ENCODE measurements around the gene DES. TPM values are rescaled to one million over a fixed set of nuclear protein-coding genes. Genes with fewer than 3 reads are reported as not detected.

The DES gene
- total RNA-seq, 1 donor from 2014 or later, result 19.8 TPM

GRCh38 chr2:219421323-219421722, 3.1 kb downstream of the DES start:
- Mint-ChIP-seq H3K4me1 (ENCODE audit: low read depth) (peaks cover 23% of the 10 kb centered on the region), H3K27ac (ENCODE audit: unreplicated experiment) (no peak overlapping the region), H3K4me3 (ENCODE audit: unreplicated experiment) (no peak overlapping the region), H3K27me3 (ENCODE audit: low read depth) (no peaks in the 10 kb centered on the region), H3K9me3 (ENCODE audit: low read depth) (no peaks in the 10 kb centered on the region), H3K36me3 (ENCODE audit: low read depth) (no peaks in the 10 kb centered on the region)
- no peak for DNase-seq (ENCODE audit: low spot score)
- TF ChIP-seq, protein P1, sequence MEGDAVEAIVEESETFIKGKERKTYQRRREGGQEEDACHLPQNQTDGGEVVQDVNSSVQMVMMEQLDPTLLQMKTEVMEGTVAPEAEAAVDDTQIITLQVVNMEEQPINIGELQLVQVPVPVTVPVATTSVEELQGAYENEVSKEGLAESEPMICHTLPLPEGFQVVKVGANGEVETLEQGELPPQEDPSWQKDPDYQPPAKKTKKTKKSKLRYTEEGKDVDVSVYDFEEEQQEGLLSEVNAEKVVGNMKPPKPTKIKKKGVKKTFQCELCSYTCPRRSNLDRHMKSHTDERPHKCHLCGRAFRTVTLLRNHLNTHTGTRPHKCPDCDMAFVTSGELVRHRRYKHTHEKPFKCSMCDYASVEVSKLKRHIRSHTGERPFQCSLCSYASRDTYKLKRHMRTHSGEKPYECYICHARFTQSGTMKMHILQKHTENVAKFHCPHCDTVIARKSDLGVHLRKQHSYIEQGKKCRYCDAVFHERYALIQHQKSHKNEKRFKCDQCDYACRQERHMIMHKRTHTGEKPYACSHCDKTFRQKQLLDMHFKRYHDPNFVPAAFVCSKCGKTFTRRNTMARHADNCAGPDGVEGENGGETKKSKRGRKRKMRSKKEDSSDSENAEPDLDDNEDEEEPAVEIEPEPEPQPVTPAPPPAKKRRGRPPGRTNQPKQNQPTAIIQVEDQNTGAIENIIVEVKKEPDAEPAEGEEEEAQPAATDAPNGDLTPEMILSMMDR (IDR thresholded peaks at IDR 0.05), result no peak

DNA sequence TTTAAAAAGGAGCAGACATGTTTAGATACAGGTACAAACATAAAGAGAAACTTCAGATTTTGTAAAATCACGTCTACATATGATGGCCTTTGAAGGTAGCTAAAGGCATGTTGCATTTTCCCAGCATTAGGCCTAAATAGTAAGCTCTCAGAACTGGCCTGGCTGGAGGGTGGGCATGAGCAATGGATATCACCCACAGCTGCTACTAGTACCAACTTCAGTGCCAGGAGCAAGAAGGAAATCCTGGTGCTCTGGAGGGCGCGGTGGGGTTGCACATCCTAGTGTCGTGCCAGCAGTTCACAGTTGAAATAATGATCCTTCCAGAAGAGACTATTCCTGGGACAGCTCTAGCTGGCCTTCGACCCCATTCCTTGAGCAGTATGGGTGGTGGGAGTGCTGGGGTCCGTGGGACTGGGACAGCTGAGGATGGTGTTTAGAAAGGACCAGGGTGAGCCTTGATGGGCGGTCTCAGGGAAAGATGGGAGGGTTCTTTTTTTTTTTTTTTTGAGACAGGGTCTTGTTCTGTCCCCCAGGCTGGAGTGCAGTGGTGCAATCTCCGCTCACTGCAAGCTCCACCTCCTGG, 4.9 kb downstream of the DES start:
- Mint-ChIP-seq H3K27ac (ENCODE audit: unreplicated experiment) (no peak overlapping the region), H3K27me3 (ENCODE audit: low read depth) (no peaks in the 10 kb centered on the region), H3K4me1 (ENCODE audit: low read depth) (peaks cover 12% of the 10 kb centered on the region), H3K9me3 (ENCODE audit: low read depth) (no peaks in the 10 kb centered on the region), H3K36me3 (ENCODE audit: low read depth) (no peaks in the 10 kb centered on the region), H3K4me3 (ENCODE audit: unreplicated experiment) (no peak overlapping the region)
- TF ChIP-seq, protein P1 (IDR thresholded peaks at IDR 0.05), result no peak
- no peak for DNase-seq (ENCODE audit: low spot score)

DNA sequence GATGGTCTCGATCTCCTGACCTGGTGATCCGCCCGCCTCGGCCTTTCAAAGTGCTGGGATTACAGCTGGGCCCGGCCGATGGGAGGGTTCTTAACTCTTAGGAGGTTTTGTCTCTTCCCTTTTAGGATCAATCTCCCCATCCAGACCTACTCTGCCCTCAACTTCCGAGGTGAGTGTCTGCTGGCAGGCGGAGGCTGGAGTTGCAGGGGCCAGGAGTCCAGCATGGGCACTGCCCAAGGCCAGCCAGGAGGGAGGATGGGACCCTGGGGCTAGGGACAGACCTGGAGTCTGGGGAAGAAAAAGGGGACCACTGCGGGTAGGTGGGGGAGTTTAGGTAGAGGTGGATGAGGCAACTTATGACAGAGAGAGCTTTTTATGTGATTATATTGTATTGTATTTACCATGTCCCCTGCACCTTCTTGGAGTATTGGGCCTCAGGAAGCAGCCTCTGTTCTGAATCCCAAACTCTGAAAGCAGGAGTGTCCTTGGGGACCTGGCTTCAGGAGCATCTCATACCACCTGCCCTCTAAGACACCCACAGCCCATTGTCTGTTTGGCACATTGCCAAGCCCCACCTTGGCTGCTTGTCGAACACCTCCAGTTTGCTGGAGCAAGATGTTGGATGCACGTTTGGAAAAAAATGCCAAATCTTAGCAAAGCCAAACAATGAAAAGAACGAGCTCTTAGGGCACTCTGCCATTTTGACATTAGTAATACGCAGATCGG, 5.6 kb downstream of the DES start:
- Mint-ChIP-seq H3K36me3 (ENCODE audit: low read depth) (no peaks in the 10 kb centered on the region), H3K27ac (ENCODE audit: unreplicated experiment) (no peak overlapping the region), H3K27me3 (ENCODE audit: low read depth) (no peaks in the 10 kb centered on the region), H3K4me3 (ENCODE audit: unreplicated experiment) (no peak overlapping the region), H3K4me1 (ENCODE audit: low read depth) (peaks cover 12% of the 10 kb centered on the region), H3K9me3 (ENCODE audit: low read depth) (no peaks in the 10 kb centered on the region)
- TF ChIP-seq, protein P1 (IDR thresholded peaks at IDR 0.05), result no peak
- no peak for DNase-seq (ENCODE audit: low spot score)

- Mint-ChIP-seq H3K27ac (ENCODE audit: unreplicated experiment) (no peak overlapping the region), H3K4me3 (ENCODE audit: unreplicated experiment) (no peak overlapping the region), H3K27me3 (ENCODE audit: low read depth) (no peaks in the 10 kb centered on the region), H3K36me3 (ENCODE audit: low read depth) (no peaks in the 10 kb centered on the region), H3K9me3 (ENCODE audit: low read depth) (no peaks in the 10 kb centered on the region), H3K4me1 (ENCODE audit: low read depth) (peaks cover 4% of the 10 kb centered on the region)
- no peak for DNase-seq (ENCODE audit: low spot score)
- TF ChIP-seq, protein P1 (IDR thresholded peaks at IDR 0.05), result no peak
These were observed 7.3 kb downstream of the DES start for GRCh38 chr2:219425238-219426067.

GRCh38 chr2:219426068-219426443, 7.9 kb downstream of the DES start:
- H3K9me3 Mint-ChIP-seq (ENCODE audit: low read depth), result no peaks in the 10 kb centered on the region
- no peaks in the 10 kb centered on the region for H3K36me3 Mint-ChIP-seq (ENCODE audit: low read depth)
- no peak for DNase-seq (ENCODE audit: low spot score)
- no peak overlapping the region for H3K4me3 Mint-ChIP-seq (ENCODE audit: unreplicated experiment)
- H3K27me3 Mint-ChIP-seq (ENCODE audit: low read depth), result no peaks in the 10 kb centered on the region
- no peak overlapping the region for H3K27ac Mint-ChIP-seq (ENCODE audit: unreplicated experiment)
- TF ChIP-seq, protein P1 (IDR thresholded peaks at IDR 0.05), result no peak
- H3K4me1 Mint-ChIP-seq (ENCODE audit: low read depth), result peaks cover 9% of the 10 kb centered on the region
